Stimulated activated CD8-positive, alpha-beta memory T cell treated with anti-CD3 and anti-CD28 coated beads, Interleukin-7, amount 100 ng/mL, for 1 hour (primary cell): ENCODE results near the gene CORO2B.
"Not testable (repeated sequence)": the region's sequence is repeated elsewhere in the genome, so short reads cannot be mapped to it uniquely, and the experiment has no call there.

Source experiments
- DNase-seq, 2 donors: peaks; one replicate each; pipeline ENCODE4 v3.0.0-alpha.2; 2020; ENCODE audit warnings: low read depth in 2 of 2

CORO2B gene

DNA sequence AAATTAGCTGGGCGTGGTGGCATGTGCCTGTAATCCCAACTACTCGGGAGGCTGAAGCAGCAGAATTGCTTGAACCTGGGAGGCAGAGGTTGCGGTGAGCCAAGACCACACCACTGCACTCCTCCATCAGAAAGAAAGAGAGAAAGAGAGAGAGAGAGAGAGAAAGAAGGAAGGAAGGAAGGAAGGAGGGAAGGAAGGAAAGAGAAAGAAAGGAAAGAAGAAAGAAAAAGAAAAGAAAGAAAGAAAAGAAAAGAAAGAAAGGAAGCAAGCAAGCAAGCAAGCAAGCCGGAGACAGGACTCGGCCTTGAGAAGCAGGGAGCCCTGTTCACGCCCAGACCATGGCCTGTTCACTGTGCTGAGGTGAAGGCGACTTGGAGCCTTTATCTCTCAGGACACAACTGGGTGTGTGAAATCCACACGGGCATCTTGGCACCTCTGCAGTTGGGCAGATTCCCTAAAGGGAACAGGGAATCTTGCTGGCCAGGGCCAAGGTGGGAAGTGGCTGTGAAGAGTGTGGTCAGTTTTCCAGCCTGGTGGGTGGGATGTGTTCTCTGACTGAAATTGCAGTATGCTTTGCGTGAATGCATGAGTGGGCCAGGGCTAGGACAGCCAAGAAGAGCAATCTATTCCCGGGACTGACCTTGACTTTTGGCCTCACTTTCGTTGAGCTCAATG is 90.3 kb downstream of the CORO2B start:
- no peak for DNase-seq

GRCh38 chr15:68672251-68672650 is 93.5 kb downstream of the CORO2B start:
- no peak for DNase-seq

DNA sequence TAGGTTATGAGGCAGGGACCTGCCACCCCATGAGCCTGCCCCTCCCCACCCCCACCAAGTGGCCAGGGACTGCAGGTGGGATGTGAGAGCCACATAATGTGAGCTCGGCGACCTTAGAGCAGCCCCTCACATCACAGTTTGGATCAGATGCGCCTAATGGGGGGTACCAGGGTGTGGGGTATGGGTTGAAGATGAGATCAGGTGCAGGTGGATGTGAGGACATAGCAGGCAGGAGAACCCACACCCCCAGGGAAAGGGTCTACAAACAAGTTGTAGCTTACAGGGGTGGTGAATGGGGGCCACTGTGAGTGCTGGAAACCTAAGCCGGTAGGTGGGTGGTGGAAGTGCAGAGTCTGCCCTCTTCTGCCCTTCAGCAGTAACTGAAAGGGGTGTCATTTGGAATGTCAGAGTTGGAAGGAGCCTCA is 94.0 kb downstream of the CORO2B start:
- DNase-seq, result no peak

DNA sequence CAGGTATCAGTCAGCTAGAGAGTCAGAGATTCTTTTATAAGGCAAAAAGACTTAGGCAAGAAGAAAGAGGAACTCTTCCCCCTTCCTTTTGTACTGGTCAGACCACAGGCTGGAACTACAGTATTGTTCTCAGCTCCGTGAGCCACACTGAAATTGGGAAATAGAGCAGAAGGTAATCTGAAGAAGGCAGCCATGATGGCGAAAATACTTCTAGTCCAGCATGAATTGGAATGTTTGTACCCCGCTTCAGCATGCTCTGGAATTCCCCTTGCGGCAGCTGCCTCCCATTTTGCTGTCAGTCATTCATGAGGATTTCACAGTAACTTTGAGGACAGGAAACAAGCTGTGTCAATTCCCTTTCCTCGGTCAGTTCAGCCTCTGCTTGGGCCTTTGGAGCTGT is 96.2 kb downstream of the CORO2B start:
- DNase-seq, result no peak

DNA sequence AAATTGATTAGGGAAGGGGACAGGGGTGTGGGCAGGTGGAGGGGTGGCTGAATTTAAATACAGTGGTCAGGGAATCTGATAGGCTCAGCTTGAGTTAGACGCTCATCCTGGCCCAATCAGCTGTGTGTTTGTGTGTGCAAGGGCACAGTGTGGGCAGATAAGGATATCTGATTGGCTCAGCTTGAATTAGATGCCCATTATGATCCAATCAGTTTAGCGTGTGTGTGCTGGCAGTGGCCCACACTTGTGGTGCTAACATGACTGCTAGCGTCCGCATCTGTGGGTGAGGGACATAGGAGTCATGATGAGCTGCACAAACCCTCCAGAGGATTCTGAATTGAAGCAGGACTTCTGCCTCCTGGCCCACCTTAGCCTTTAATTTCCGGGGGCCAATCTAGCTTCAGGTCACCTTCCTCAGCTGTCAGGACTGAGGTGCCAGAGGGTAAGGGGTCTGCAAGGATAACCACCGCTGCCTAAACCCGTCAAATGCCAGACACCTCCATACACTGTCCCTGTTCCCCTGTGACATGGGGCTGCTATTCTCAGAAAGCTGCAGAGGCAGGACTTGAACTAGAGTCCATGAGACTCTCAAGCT is 97.3 kb downstream of the CORO2B start:
- no peak for DNase-seq

DNA sequence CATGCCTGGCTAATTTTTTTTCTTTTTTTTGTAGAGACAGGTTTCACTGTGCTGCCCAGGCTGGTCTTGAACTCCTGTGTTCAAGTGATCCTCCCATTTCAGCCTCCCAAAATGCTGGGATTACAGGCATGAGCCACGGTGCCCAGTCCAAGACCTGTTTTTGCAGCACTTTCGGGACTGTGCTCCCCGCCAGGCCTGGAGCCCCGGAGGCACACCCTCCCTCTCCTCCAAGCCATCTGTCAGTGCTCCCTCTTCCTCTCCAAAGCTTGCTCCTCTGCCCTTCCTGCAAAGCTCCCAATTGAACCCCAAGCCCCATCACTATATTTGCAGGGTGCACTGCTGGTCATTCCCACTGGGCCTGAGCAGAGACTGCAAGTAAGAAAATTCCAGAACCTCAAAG is 98.1 kb downstream of the CORO2B start:
- DNase-seq, result no peak

DNA sequence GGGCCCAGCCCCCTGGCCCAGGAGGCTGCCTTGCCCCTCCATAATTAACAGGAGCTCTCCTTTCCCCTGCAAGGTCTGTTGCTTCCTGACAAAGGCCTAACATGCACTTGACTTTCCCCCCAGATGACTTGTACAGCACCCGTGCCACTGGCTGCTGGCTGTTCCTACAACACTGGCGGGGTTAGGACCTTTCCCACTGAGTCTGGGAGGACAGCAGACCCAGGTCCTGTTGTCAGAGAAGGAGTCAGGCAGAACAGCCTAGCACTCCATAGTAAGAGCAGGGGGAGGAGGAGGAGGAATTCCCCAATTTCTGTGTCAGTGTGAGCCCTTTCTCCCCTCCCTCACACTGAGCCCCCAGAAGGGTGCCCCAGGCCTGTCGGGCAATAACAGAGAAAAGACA is 99.2 kb downstream of the CORO2B start:
- DNase-seq, result no peak

GRCh38 chr15:68678746-68679145 is 100.0 kb downstream of the CORO2B start:
- DNase-seq, result no peak

DNA sequence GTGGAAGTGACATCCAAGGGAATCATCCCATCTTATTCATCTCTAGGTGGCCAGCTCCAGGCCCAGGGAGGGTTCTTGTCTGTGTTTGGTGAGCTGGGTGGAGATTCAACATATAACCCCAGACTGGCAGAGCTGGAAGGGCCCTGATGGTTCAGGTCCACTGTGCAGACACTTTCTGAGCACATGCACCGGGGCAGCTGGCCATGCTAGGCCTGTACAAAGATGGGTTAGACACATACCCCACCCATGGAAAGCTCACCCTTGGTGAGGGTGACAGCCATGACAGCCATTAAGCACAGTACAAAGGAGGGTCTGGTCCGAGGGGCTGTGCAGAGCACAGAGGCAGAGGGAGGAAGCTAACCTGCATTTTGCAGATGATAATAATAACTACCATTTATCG is 100.4 kb downstream of the CORO2B start:
- no peak for DNase-seq

DNA sequence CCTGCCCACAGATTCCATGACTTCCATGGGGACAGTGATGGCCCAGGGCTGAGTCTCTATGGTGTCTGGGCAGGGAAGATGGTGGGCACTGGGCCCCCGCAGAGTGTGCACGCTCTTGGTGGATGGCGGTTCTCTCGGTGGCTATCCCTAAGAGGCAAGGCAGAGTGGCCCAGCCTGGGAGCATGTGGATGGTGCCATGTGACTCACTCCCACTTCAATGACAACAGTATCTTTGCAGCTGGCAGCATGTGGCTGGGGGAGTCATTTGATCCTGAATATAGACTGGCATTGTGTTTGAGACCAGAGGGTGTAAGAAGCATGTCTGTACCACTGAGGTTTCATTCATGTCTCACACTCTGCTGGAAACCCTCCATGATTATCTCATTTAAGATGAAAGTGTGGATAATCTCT is 101.2 kb downstream of the CORO2B start:
- no peak for DNase-seq

GRCh38 chr15:68680756-68681155 is 102.0 kb downstream of the CORO2B start:
- DNase-seq, result not testable (repeated sequence)

GRCh38 chr15:68681836-68682235 is 103.0 kb downstream of the CORO2B start:
- no peak for DNase-seq

DNA sequence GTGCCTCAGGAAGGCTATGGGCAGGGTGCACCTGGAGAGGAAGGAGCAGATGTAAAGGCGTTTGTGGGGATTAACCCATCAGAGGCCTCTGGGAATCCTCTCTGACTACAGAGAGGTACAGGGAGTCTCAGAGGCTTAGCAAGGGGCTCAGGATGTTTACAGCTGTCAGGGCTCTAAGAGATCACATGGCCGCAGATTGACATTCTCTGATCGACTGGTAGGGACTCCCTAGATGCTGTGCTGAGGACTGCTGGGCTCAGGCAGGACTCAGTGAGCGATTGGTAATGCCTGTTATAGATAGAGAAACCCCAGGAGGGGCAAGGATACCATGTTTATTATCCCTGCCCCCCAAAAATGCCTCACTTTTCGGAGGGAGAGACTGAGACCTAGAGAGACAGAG is 103.5 kb downstream of the CORO2B start:
- DNase-seq, result no peak

- DNase-seq, result no peak
These were observed 104.2 kb downstream of the CORO2B start for GRCh38 chr15:68683026-68683425.

DNA sequence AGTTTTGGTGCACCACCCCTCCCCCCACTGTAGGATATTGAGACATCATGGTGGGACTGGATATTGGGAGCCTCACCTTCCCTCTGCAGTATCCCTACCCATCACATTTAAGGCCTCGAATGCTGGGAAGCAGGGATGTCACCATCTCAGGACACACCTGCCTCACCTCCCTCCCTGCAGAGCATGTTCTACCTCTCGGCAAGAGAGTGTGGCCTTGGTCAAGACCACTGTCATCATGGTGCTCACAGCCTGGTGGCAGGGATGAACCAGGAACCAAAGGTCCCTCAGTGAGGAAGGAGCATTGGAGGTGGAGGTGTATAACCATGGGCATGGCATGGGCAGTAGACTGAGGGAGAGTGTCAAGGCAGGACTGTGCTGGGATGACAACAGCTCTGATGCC is 104.8 kb downstream of the CORO2B start:
- no peak for DNase-seq

DNA sequence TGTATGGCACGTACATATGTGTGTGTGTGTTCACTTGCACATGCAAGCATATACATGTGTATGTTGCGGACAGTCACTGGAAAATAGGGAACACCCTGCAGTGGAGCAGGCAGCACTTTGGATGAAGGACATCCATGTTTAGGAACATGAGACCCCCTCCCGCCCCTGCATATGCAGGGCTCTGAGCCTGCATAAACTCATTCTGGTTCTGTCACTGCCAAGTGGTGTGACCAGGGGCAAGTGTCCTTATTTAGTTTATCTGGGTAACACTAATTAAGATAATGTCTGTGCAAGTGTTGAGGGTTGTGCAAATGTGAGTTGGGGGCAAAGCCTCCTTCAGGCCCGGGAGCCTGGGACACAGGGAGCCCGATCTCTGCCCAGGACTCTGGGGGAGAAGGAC is 105.7 kb downstream of the CORO2B start:
- no peak for DNase-seq

DNA sequence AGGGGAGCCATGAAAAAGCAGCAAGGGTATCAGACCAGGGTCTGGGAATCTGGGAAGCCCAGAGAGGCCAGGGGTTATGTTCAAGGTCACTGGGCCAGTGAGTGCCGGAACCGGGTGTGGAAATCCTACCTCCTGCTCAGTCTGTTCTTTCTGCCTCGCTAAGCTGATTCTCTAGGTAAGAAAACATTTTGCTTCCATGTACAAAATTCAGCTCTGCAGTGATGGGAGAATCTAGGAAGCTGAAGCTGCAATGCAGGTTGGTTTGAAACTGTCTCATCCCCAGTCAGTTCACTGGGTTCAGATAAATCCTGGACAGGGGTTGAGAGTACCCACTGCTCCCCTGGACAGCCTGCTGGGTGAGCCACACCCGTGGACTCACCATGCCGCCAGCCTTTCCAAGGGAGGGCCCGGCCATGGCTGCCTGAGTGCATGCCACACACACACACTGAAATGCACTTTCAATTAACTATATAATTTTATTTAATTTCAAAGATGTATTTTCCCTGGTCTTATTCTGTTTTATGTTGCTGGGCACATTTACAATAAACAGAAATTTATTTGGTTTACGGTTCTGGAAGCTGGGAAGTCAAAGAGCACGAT is 108.4 kb downstream of the CORO2B start:
- no peak for DNase-seq

GRCh38 chr15:68691705-68692104 is 112.9 kb downstream of the CORO2B start:
- no peak for DNase-seq

DNA sequence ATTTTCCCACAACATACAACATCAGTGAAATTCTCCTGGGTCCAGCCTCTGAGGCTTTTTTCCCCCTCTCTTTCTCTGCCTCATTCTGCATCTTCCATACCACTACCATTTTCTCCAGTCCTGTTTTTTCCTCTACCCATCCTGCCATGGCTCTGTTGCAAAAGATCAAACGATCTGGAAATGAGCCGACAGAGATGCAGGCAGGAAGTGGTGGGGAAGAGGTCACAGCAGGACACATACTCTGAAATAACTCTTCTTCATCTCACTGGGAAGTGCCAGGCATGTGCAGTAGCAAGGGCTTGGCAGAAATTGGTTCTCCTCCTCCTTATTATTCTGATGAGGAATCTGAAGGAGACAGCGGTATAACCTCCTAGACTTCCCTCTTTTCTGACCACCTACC is 114.3 kb downstream of the CORO2B start:
- no peak for DNase-seq

DNA sequence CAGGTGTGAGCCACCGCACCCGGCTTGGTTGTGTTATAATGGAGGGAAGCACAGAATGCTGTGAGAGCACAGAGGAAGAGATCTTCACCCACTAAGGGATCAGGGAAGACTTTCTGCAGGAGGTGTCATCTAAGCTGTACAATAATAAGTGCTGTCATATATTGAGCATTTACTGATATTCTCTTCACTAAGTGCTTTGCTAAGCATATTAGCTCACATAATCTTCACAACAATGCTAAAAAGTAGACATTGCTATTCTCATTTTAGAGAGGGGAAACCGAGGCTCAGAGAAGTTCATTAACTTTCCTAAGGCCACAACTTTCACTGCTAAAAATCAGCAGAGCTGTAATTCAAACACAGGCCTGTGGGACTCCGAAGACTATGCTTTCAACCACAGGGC is 115.3 kb downstream of the CORO2B start:
- no peak for DNase-seq

DNA sequence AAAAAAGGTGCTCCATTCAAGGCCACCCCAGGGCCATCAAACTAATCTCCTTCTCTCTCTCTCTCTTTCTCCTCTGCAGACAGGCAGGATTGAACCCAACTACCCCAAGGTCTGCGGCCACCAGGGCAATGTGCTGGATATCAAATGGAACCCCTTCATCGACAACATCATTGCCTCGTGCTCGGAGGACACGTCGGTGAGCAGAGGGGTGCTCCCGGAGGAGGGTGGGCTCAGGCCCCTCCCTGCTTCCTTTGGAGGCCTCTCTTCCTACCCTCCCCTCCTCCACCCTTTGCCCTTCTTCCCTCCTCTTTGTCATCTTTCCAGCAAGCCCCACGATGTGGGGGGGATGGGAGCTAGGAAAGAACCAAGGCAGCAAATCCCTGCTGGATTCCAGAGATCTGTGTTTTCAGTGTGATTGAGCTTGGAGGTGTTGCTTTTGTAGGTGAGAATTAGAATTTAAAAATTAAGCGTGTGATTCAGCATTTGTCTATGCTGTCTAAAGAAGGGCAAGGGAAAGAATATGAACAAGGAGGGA is 116.3 kb downstream of the CORO2B start:
- DNase-seq, result no peak

- no peak for DNase-seq
These were observed 117.9 kb downstream of the CORO2B start for GRCh38 chr15:68696414-68697363.
